ENCODE data around the gene VAV2.
"Not testable (repeated sequence)": the region's sequence is repeated elsewhere in the genome, so short reads cannot be mapped to it uniquely, and the experiment has no call there.

Gene VAV2

GRCh38 chr9:133958756-133959155, 33.4 kb downstream of the VAV2 start:
- no peak for TF ChIP-seq CSRNP3 (CRISPR knock-in tag; IDR thresholded peaks at IDR 0.05)
- TF ChIP-seq OSR1 (CRISPR knock-in tag; IDR thresholded peaks at IDR 0.05), result no peak
- no peak for TF ChIP-seq SNAI2 (CRISPR knock-in tag; IDR thresholded peaks at IDR 0.05)
- no peak for TF ChIP-seq ZFP3 (CRISPR knock-in tag; IDR thresholded peaks at IDR 0.05)
- no peak for TF ChIP-seq ISL1 (CRISPR knock-in tag; IDR thresholded peaks at IDR 0.05)
- no peak for TF ChIP-seq BACH2 (CRISPR knock-in tag; IDR thresholded peaks at IDR 0.05; ENCODE audit: borderline replicate concordance)
- no peak for TF ChIP-seq CSDC2 (CRISPR knock-in tag; IDR thresholded peaks at IDR 0.05)
- no peak for TF ChIP-seq ZNF8 (CRISPR knock-in tag; IDR thresholded peaks at IDR 0.05)
- no peak for TF ChIP-seq ZNF565 (CRISPR knock-in tag; conservative IDR thresholded peaks at IDR 0.05; ENCODE audit: low read depth)
- TF ChIP-seq, protein P1, sequence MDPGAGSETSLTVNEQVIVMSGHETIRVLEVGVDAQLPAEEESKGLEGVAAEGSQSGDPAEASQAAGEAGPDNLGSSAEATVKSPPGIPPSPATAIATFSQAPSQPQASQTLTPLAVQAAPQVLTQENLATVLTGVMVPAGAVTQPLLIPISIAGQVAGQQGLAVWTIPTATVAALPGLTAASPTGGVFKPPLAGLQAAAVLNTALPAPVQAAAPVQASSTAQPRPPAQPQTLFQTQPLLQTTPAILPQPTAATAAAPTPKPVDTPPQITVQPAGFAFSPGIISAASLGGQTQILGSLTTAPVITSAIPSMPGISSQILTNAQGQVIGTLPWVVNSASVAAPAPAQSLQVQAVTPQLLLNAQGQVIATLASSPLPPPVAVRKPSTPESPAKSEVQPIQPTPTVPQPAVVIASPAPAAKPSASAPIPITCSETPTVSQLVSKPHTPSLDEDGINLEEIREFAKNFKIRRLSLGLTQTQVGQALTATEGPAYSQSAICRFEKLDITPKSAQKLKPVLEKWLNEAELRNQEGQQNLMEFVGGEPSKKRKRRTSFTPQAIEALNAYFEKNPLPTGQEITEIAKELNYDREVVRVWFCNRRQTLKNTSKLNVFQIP (CRISPR knock-in tag; IDR thresholded peaks at IDR 0.05; ENCODE audit: borderline replicate concordance, low read depth), result no peak
- TF ChIP-seq ARNTL (CRISPR knock-in tag; IDR thresholded peaks at IDR 0.05; ENCODE audit: borderline replicate concordance, low read depth), result no peak
- no peak for ATAC-seq

- not testable (repeated sequence) for ATAC-seq
These were observed 34.4 kb downstream of the VAV2 start for GRCh38 chr9:133957772-133958171.

- TF ChIP-seq PATZ1 (CRISPR knock-in tag; IDR thresholded peaks at IDR 0.05; ENCODE audit: borderline replicate concordance) (no peak), ZNF565 (CRISPR knock-in tag; conservative IDR thresholded peaks at IDR 0.05; ENCODE audit: low read depth) (no peak), ZNF8 (CRISPR knock-in tag; IDR thresholded peaks at IDR 0.05) (no peak), ZFP3 (CRISPR knock-in tag; IDR thresholded peaks at IDR 0.05) (no peak)
- no peak for ATAC-seq
These were observed 34.8 kb downstream of the VAV2 start for GRCh38 chr9:133957328-133957727.

DNA sequence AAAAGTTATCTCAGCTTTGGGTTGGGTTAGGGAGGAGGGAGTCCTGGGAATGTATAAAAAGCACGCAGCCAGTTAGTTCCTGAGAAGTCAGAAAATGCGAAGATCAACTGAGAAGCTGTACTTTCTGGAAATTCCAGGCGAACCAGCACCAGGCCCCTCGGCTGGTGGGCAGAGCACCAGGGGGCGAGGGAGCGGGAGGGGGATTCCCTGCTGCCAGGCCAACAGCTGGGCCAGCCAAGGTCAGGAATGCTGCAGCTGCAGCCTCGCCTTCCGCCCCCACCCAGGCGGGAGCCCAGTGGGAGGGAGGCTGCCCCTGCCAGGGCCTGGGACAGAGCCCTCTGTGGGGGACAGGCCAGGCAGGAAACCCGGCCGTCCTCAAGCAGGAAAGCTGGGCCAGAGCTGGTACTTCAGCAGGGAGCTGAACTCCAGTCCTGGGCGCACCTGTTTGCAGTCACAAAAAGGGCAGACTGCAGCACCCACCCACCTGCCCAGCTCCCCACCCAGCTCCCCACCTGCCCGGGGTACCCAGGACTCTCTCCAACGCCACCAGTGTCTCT, 35.5 kb downstream of the VAV2 start:
- TF ChIP-seq OSR1 (CRISPR knock-in tag; IDR thresholded peaks at IDR 0.05), result no peak
- TF ChIP-seq ZNF8 (CRISPR knock-in tag; IDR thresholded peaks at IDR 0.05), result no peak
- TF ChIP-seq ZC3H10 (CRISPR knock-in tag; IDR thresholded peaks at IDR 0.05), result no peak
- TF ChIP-seq, protein P1 (CRISPR knock-in tag; IDR thresholded peaks at IDR 0.05; ENCODE audit: borderline replicate concordance, low read depth), result no peak
- TF ChIP-seq ESRRG (CRISPR knock-in tag; IDR thresholded peaks at IDR 0.05), result no peak
- no peak for TF ChIP-seq TOX (CRISPR knock-in tag; IDR thresholded peaks at IDR 0.05; ENCODE audit: borderline replicate concordance)
- TF ChIP-seq CSRNP3 (CRISPR knock-in tag; IDR thresholded peaks at IDR 0.05), result no peak
- ATAC-seq, result peak; percentile 66

DNA sequence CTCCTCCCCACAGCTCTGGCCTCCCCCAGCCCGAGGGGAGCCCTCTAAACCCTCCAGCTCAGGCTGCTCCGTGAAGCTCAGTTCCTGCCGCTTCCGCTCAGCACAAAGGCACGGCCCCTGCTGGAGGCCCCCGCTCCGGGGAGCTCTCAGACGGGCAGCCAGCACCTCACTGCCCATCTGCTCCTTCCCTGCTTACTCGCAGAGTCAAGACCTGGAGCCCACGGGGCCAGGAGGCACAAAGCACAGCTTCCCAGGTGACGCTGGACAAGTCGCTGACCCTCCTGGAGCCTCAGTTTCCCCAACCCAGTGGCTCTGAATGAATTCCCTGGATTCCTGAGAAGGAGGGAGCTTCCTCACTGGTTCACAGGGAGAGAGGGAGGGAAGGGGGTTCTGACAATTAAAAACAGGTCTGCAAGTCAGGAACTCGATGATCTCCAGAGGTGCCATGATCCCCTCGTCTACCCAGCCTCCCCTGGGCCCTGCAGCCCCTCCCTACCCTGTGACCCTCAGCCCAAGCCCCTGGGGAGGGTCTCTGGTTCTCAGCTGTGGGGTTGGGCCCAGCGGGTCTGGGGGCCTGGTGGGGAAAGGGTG, 36.2 kb downstream of the VAV2 start:
- peak; percentile 37 for ATAC-seq
- TF ChIP-seq TSHZ2 (CRISPR knock-in tag; IDR thresholded peaks at IDR 0.05) (no peak), PPARA (CRISPR knock-in tag; IDR thresholded peaks at IDR 0.05; ENCODE audit: borderline replicate concordance) (no peak), ZNF70 (CRISPR knock-in tag; IDR thresholded peaks at IDR 0.05) (no peak), PATZ1 (CRISPR knock-in tag; IDR thresholded peaks at IDR 0.05; ENCODE audit: borderline replicate concordance) (no peak), ISL1 (CRISPR knock-in tag; IDR thresholded peaks at IDR 0.05) (no peak), GLIS3 (CRISPR knock-in tag; IDR thresholded peaks at IDR 0.05) (no peak), BACH2 (CRISPR knock-in tag; IDR thresholded peaks at IDR 0.05; ENCODE audit: borderline replicate concordance) (no peak)
